GM21737 (cell line): ENCODE measurements around the gene MIPOL1.

Experiments
- ATAC-seq: cut with Tn5 transposase; IDR thresholded peaks from one replicate; pipeline ENCODE4 v1.9.1; 2021; ENCODE audit warnings: mild to moderate bottlenecking, moderate library complexity; ENCODE audit not compliant: unreplicated experiment

The MIPOL1 gene

GRCh38 chr14:37583358-37584210 is 385.8 kb downstream of the MIPOL1 start:
- no peak for ATAC-seq

GRCh38 chr14:37584211-37585100 is 386.7 kb downstream of the MIPOL1 start:
- ATAC-seq: no peak

GRCh38 chr14:37585101-37585511 is 387.4 kb downstream of the MIPOL1 start:
- no peak for ATAC-seq

GRCh38 chr14:37585971-37586796 is 388.4 kb downstream of the MIPOL1 start:
- no peak for ATAC-seq

- no peak for ATAC-seq
These were observed 389.0 kb downstream of the MIPOL1 start for GRCh38 chr14:37586797-37587130.

- ATAC-seq: no peak
These were observed 389.5 kb downstream of the MIPOL1 start for GRCh38 chr14:37587131-37587803.

GRCh38 chr14:37587881-37588666 is 390.3 kb downstream of the MIPOL1 start:
- ATAC-seq: no peak

- no peak for ATAC-seq
These were observed 390.9 kb downstream of the MIPOL1 start for GRCh38 chr14:37588667-37588955.

GRCh38 chr14:37588956-37589714 is 391.4 kb downstream of the MIPOL1 start:
- ATAC-seq: no peak

- no peak for ATAC-seq
These were observed 392.1 kb downstream of the MIPOL1 start for GRCh38 chr14:37589715-37590427.

GRCh38 chr14:37590428-37591139 is 392.8 kb downstream of the MIPOL1 start:
- no peak for ATAC-seq

- no peak for ATAC-seq
These were observed 393.7 kb downstream of the MIPOL1 start for GRCh38 chr14:37591311-37591940.

GRCh38 chr14:37591941-37592481 is 394.3 kb downstream of the MIPOL1 start:
- no peak for ATAC-seq

- no peak for ATAC-seq
These were observed 395.0 kb downstream of the MIPOL1 start for GRCh38 chr14:37592482-37593408.

GRCh38 chr14:37593511-37594237 is 395.9 kb downstream of the MIPOL1 start:
- ATAC-seq: no peak
